IPS-NIHi7 (cell line): ENCODE data around the gene TPSB2.
"Not testable (repeated sequence)": the region's sequence is repeated elsewhere in the genome, so short reads cannot be mapped to it uniquely, and the experiment has no call there.

Experiments used
- DNase-seq: peaks from one replicate; pipeline ENCODE4 v3.0.0; 2012; ENCODE audit warnings: mixed read lengths; ENCODE audit errors: extremely low spot score

TPSB2 gene

GRCh38 chr16:1230084-1230470 is at the start of gene TPSB2:
Gene TPSB2 (minus strand): TSS chr16:1230184. CDS start chr16:1229951, 233 bp downstream.
- not testable (repeated sequence) for DNase-seq

GRCh38 chr16:1279081-1279944 is 49.3 kb upstream of the TPSB2 start:
- no peak for DNase-seq

GRCh38 chr16:1278477-1278876 is 48.5 kb upstream of the TPSB2 start:
- no peak for DNase-seq

GRCh38 chr16:1277617-1278282 is 47.8 kb upstream of the TPSB2 start:
- no peak for DNase-seq

- DNase-seq, result no peak
Observed at GRCh38 chr16:1277151-1277598, 47.2 kb upstream of the TPSB2 start.

- no peak for DNase-seq
Observed at GRCh38 chr16:1276580-1276878, 46.5 kb upstream of the TPSB2 start.

DNA sequence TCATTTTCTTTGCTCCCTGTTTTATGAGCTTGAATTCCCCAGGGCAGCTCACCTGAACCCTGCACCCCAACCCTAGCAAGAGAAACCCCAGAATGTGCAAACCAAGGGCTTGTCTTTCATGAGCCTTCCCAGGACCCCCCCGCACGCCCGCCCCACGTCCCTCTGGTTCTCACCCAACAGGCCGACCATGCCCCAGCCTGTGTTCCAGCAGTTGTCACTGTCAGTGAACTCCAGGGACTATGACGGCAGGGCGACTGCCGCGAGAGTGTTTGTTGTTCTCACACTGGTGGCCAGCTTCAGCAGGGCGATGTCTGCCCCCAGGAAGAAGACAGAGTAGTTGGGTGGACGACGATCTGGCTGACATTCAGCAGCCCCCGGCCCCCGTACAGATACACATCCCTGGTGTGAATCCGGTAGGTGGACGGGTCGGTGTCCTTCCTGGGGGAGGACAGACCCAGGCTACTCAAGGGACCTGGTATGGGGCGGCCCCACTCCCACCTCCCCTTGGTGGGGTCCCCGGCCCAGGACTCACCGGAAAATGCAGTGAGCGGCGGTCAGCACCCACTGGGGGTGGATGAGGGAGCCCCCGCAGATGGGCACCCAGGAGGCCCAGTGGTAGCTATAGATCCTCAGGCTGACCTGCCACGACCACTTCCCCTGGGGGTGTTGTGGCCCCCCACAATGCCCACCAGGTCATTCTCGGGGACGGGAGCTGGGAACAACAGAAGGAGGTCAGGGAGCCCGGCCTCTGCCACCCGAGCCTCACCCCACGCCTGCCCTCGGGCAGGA is 46.0 kb upstream of the TPSB2 start:
- DNase-seq, result no peak

DNA sequence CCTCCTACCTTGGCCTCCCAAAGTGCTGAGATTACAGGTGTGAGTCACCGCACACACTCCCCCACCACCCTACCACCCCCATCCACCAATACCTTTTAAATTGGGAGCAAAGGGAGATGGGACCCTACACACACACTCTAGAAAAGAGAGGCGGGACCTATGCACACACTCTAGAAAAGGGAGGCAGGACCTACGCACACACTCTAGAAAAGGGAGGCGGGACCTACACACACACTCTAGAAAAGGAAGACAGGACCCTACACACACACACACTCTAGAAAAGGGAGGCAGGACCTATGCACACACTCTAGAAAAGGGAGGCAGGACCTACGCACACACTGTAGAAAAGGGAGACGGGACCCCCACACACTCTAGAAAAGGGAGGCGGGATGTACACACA is 44.8 kb upstream of the TPSB2 start:
- DNase-seq, result no peak

- no peak for DNase-seq
Observed at GRCh38 chr16:1273816-1274215, 43.8 kb upstream of the TPSB2 start.

- DNase-seq, result no peak
Observed at GRCh38 chr16:1272453-1273198, 42.6 kb upstream of the TPSB2 start.

DNA sequence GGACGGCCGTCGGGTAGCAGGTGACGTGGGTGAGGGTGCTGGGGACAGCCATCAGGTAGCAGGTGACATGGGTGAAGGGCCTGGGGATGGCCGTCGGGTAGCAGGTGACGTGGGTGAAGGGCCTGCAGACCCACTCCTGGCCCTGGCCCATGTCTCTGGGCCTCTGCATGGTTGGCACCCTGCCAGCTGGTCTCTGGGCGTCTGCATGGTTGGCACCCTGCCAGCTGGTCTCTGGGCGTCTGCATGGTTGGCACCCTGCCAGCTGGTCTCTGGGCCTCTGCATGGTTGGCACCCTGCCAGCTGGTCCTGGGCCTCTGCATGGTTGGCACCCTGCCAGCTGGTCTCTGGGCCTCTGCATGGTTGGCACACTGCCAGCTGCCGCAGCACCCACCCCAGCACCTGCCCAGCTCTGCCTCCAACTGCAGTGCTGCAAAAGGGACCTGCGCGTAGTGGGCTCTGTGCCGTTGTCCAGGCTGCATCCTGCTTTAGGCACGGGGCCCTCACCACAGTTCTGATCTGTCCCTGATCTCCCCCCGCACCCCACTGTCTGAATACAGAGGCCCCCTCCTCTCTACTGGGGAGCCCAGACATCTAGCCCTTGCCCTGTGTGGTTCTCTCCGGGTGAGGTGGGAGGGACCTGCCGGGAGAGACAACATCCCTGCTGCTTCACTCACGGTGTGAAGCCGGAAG is 41.9 kb upstream of the TPSB2 start:
- DNase-seq, result not testable (repeated sequence)

GRCh38 chr16:1271380-1271723 is 41.4 kb upstream of the TPSB2 start:
- no peak for DNase-seq

DNA sequence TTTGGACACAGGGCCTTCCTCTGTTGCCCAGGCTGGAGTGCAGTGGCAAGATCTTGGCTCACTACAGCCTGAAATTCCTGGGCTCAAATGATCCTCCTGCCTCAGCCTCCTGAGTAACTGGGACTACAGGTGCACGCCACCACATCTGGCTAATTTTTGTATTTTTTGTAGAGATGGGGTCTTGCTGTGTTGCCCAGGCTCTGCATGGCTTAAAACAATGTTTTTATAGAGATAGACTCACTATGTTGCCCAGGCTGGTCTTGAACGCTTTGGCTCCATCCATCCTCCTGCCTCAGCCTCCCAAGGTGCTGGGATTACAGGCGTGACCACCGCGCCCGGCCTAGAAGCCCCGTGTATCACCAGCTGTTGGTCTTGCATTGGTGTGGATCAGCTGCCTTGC is 39.4 kb upstream of the TPSB2 start:
- not testable (repeated sequence) for DNase-seq

DNA sequence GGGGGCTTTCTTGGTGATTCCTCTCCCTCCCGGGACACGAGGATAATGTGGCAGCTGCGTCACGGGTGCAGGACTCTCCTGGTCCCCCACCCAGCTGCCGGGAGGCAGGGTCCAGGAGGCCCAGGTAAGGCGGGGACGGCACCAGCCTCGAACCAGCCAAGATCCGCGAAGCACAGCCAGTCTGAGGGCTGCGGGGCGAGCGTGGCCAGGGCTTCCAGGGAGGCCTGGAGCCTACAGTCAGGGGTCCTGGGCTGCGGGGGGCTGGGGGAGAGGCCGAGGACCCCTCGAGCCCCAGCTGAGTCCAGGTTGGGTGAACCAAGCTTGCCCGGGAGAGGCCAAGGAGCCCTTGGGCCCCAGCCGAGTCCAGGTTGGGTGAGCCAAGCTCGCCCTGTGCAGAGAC is 35.8 kb upstream of the TPSB2 start:
- DNase-seq, result no peak

- no peak for DNase-seq
Observed at GRCh38 chr16:1265090-1265630, 35.2 kb upstream of the TPSB2 start.

DNA sequence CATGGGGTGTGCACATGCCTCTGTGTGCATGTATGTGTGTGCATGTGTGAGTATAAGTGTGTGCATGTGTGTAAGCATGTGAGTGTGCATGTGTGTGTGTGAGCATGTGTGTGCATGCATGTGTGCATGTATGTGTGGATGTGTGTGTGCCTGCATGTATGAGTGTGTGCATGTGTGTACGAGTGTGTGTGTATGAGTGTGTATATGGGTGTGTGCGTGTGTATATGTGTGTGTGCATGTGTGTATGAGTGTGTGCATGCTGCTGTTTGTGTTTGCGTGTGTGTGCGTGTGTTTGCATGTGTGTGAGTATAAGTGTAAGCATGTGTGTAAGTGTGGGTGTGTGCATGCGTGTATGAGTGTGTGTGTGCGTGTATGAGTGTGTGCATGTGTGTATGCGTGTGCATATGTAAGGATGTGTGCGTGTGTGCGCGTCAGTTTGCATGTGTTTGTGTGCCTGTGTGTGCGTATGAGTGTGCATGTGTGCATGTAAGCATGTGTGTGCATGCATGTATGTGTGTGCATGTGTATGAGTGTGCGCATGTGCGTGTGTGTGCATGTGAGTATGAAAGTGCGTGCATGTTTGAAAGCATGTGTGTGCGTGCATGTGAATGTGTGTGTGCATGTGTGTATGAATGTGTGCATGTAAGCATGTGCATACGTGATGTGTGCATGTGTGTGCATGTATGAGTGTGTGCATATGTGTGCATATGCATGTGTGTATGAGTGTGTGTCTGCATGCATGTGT is 34.5 kb upstream of the TPSB2 start:
- DNase-seq, result no peak

DNA sequence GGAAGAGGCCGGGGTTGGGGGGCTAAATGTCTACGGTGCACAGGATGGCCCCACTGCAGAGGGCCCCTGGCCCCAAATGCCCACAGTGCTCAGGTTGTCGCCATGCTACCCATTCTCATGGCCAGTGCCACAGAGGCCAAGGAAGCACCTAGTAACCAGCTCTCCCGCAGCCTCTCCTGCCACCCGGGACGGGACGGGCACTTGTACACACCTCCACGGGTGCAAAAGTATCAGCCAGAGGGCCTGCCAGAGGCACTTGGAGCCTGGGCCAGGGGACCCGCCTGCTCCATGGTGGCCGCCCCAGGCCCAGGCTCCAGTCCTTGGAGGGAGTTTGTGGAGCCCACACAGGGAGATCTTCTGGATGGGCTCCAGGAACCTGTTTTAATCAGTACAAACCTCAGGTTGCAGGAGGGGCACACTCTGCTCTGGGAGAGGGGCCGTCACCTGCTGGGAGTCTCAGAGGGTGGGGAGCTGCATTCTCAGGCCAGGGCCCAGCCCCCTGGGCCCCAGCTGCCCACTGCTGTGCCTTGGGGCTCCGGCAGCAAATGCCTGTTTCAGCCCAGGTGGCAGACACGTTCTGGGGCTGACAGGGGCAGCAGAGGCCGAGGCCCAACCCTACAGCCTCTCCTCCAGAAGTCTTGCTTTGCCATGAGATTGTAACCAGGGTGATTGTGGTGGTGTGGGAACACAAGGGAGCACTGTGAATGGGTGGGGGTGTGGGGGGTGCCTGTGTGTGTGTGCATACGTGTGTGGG is 33.8 kb upstream of the TPSB2 start:
- DNase-seq, result no peak

DNA sequence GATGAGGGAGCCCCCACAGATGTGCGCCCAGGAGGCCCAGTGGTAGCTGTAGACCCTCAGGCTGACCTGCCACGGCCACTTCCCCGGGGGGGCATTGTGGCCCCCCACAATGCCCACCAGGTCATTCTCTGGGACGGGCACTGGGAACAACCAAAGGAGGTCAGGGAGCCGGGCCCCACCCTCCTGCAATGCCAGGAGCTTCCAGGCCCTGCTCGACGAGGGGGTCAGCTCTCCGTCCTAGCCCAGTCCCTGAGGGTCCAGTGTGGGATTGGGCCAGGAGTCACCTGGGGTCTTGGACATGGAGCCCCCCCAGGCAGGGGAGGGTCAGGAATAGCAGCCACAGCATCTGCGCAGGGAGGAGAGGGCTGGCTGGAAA is 32.9 kb upstream of the TPSB2 start:
- no peak for DNase-seq

GRCh38 chr16:1262210-1262845 is 32.3 kb upstream of the TPSB2 start:
- DNase-seq, result no peak
